Measurements from ENCODE around the gene SYT2. TPM values are rescaled to one million over a fixed set of nuclear protein-coding genes. Genes with fewer than 3 reads are reported as not detected.
"Not testable (repeated sequence)": the region's sequence is repeated elsewhere in the genome, so short reads cannot be mapped to it uniquely, and the experiment has no call there.

The SYT2 gene
- total and polyA plus RNA-seq, 2 donors (not counting 1 experiment from before 2014, with no cell fraction given), result 0.03 TPM; not detected in 1

DNA sequence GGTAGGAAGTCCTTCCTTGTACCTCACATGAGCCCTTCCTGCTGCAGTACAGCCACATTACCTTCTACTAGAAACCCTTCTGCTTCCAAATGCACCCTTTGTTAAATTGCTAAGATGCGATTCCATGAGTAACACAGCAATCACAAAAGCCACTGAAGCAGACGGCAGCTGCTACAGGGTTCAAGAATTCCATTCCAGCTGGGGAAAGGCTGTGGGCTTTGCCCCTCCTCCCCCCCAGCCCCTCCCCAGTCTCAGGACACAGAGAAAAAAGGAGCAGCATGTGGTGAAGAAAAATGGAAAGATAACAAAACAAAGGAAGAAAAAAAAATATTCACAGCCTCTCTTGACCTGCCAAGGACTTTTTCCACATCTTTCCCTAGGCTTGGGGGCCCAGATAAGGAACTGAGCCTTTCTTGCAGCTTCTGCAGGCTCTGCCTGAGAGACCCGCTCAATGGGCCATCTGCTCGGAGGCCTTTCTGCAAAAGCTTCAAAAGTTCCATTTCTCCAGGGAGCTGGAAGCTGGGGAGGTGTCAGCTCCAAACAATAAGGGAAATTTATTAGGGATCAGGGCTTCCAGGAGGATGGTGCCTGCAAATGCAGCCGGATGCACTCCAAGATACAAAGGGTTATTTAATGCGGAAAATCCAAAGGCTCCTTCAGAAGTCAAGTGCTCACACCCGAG is 72.1 kb downstream of the SYT2 start:
- H3K9ac ChIP-seq (ENCODE audit: insufficient read depth, low read length), result no peak overlapping the region
- H3K9me3 ChIP-seq (ENCODE audit: control insufficient read depth, insufficient read depth, low read depth, low read length), result no peaks in the 10 kb centered on the region
- no peak for TF ChIP-seq EZH2 (IDR thresholded peaks at IDR 0.05; ENCODE audit: low read length, missing control alignments)
- TF ChIP-seq, protein P1, sequence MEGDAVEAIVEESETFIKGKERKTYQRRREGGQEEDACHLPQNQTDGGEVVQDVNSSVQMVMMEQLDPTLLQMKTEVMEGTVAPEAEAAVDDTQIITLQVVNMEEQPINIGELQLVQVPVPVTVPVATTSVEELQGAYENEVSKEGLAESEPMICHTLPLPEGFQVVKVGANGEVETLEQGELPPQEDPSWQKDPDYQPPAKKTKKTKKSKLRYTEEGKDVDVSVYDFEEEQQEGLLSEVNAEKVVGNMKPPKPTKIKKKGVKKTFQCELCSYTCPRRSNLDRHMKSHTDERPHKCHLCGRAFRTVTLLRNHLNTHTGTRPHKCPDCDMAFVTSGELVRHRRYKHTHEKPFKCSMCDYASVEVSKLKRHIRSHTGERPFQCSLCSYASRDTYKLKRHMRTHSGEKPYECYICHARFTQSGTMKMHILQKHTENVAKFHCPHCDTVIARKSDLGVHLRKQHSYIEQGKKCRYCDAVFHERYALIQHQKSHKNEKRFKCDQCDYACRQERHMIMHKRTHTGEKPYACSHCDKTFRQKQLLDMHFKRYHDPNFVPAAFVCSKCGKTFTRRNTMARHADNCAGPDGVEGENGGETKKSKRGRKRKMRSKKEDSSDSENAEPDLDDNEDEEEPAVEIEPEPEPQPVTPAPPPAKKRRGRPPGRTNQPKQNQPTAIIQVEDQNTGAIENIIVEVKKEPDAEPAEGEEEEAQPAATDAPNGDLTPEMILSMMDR (conservative IDR thresholded peaks at IDR 0.05 in 1 of 2, IDR thresholded peaks at IDR 0.05 in 1 of 2; ENCODE audit: low read depth in 1 of 2, low read length in 2 of 2), result no peak
- peaks cover 6% of the 10 kb centered on the region for H3K4me1 ChIP-seq (ENCODE audit: control insufficient read depth, extremely low read depth, insufficient read depth, low read length)
- H4K20me1 ChIP-seq (ENCODE audit: control insufficient read depth, extremely low read depth, insufficient read depth, low read length), result no peaks in the 10 kb centered on the region
- H3K27ac ChIP-seq (ENCODE audit: insufficient read depth, low read length), result no peak overlapping the region
- H3K4me3 ChIP-seq (replicated peaks in 1 of 4; ENCODE audit: control extremely low read depth in 1 of 4, insufficient read depth in 1 of 4, low read depth in 3 of 4, low read length in 4 of 4), result no peak overlapping the region
- no peaks in the 10 kb centered on the region for H3K36me3 ChIP-seq (ENCODE audit: control insufficient read depth, insufficient read depth, low read length)
- peaks cover 15% of the 10 kb centered on the region for H3K27me3 ChIP-seq (ENCODE audit: control insufficient read depth, insufficient read depth, low read length)
- H2AFZ ChIP-seq (ENCODE audit: low read length), result no peak overlapping the region
- H3K4me2 ChIP-seq (ENCODE audit: extremely low read depth, insufficient read depth, low read length), result no peak overlapping the region
- no peak for DNase-seq (ENCODE audit: low read depth in 2 of 2)
- no peaks in the 10 kb centered on the region for H3K79me2 ChIP-seq (ENCODE audit: control insufficient read depth, insufficient read depth, low read length)

DNA sequence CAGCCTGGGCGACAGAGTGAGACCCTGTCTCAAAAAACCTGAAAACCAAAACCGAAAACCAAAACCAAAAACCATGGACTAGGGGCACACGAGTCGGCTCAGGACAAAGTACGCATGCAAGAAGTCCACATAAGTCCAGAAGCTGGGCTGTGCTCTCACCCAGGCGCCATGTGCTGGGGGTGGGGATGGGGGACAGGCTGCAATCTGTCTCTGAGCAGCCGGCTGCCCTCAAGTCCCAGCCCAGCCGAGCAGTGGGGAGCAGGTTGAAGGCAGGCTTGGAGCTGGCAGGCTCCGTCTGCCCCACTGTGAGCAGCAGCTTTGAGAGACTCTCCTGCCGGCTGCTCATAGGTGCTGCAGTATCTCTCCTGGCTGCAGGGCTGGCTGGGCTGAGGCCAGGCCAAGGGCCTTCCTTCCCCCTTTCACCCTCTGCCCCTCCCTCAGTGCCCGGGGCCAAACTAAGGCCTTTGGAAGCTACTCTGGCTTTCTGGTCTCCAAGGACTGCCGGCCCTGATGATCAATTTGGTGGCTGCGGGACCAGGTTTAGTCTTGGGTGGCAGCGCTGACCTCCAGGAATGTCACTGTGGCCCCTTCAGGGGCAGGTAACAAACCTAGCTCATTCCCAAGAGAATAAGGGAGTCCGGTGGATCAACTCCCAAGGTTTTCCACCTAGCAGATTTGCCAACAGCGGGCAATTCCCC is 72.8 kb downstream of the SYT2 start:
- H3K9me3 ChIP-seq (ENCODE audit: control insufficient read depth, insufficient read depth, low read depth, low read length); H2AFZ ChIP-seq (ENCODE audit: low read length); H3K27me3 ChIP-seq (ENCODE audit: control insufficient read depth, insufficient read depth, low read length); H3K4me1 ChIP-seq (ENCODE audit: control insufficient read depth, extremely low read depth, insufficient read depth, low read length); H4K20me1 ChIP-seq (ENCODE audit: control insufficient read depth, extremely low read depth, insufficient read depth, low read length); DNase-seq (ENCODE audit: low read depth in 2 of 2); H3K36me3 ChIP-seq (ENCODE audit: control insufficient read depth, insufficient read depth, low read length); H3K4me2 ChIP-seq (ENCODE audit: extremely low read depth, insufficient read depth, low read length); H3K4me3 ChIP-seq (replicated peaks in 1 of 4; ENCODE audit: control extremely low read depth in 1 of 4, insufficient read depth in 1 of 4, low read depth in 3 of 4, low read length in 4 of 4); H3K27ac ChIP-seq (ENCODE audit: insufficient read depth, low read length); H3K9ac ChIP-seq (ENCODE audit: insufficient read depth, low read length); H3K79me2 ChIP-seq (ENCODE audit: control insufficient read depth, insufficient read depth, low read length): not testable (repeated sequence)

DNA sequence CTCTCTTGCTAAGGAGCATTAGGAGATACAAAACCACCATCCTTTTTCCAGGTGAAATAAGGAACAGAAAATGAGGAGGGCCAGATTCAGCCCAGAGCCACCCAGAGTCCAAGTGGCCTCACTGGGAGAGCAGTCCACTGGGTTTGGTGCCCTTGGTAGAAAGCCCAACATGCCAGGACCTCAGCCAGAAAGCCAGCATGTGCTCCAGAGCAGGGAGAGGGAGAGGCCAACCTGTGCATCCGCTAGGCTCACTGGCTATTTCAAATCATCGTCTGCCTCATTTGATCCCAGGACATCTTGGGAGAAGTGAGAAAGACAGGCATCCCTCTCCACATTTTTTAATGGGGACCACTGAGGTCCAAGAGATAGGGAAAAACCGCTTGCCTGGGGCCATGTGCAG is 74.1 kb downstream of the SYT2 start:
- H3K4me2 ChIP-seq (ENCODE audit: extremely low read depth, insufficient read depth, low read length); H3K27me3 ChIP-seq (ENCODE audit: control insufficient read depth, insufficient read depth, low read length); H3K79me2 ChIP-seq (ENCODE audit: control insufficient read depth, insufficient read depth, low read length); H4K20me1 ChIP-seq (ENCODE audit: control insufficient read depth, extremely low read depth, insufficient read depth, low read length); H2AFZ ChIP-seq (ENCODE audit: low read length); H3K4me1 ChIP-seq (ENCODE audit: control insufficient read depth, extremely low read depth, insufficient read depth, low read length); H3K9ac ChIP-seq (ENCODE audit: insufficient read depth, low read length); H3K4me3 ChIP-seq (replicated peaks in 1 of 4; ENCODE audit: control extremely low read depth in 1 of 4, insufficient read depth in 1 of 4, low read depth in 3 of 4, low read length in 4 of 4); H3K9me3 ChIP-seq (ENCODE audit: control insufficient read depth, insufficient read depth, low read depth, low read length); H3K36me3 ChIP-seq (ENCODE audit: control insufficient read depth, insufficient read depth, low read length); H3K27ac ChIP-seq (ENCODE audit: insufficient read depth, low read length); DNase-seq (ENCODE audit: low read depth in 2 of 2): not testable (repeated sequence)

DNA sequence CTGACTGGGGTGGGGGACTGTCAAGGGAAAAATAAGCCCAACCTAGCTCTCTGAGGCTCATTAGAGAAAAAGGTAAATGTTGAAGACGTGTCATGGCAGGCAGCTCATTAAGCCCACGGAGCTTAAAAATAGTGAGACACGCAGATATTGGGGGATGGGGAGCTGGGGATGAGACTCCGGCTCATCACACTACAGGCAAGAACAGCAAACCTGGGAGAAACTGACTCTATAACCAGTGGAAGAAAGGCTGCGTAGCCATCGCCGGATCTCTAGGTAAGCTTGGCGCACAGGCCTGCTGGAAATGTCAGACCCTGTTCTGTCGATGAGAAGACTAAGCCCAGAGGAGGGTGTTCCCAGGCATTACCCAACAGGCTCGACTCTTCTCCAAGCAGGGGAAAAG is 78.0 kb downstream of the SYT2 start:
- H4K20me1 ChIP-seq (ENCODE audit: control insufficient read depth, extremely low read depth, insufficient read depth, low read length), result no peaks in the 10 kb centered on the region
- no peak overlapping the region for H3K4me3 ChIP-seq (replicated peaks in 1 of 4; ENCODE audit: control extremely low read depth in 1 of 4, insufficient read depth in 1 of 4, low read depth in 3 of 4, low read length in 4 of 4)
- H3K79me2 ChIP-seq (ENCODE audit: control insufficient read depth, insufficient read depth, low read length), result no peaks in the 10 kb centered on the region
- H3K4me2 ChIP-seq (ENCODE audit: extremely low read depth, insufficient read depth, low read length), result no peak overlapping the region
- no peaks in the 10 kb centered on the region for H3K4me1 ChIP-seq (ENCODE audit: control insufficient read depth, extremely low read depth, insufficient read depth, low read length)
- H3K36me3 ChIP-seq (ENCODE audit: control insufficient read depth, insufficient read depth, low read length), result no peaks in the 10 kb centered on the region
- no peak for TF ChIP-seq EZH2 (IDR thresholded peaks at IDR 0.05; ENCODE audit: low read length, missing control alignments)
- TF ChIP-seq, protein P1 (conservative IDR thresholded peaks at IDR 0.05 in 1 of 2, IDR thresholded peaks at IDR 0.05 in 1 of 2; ENCODE audit: low read depth in 1 of 2, low read length in 2 of 2), result no peak
- H3K27me3 ChIP-seq (ENCODE audit: control insufficient read depth, insufficient read depth, low read length), result peaks cover 6% of the 10 kb centered on the region
- H3K27ac ChIP-seq (ENCODE audit: insufficient read depth, low read length), result no peak overlapping the region
- H3K9me3 ChIP-seq (ENCODE audit: control insufficient read depth, insufficient read depth, low read depth, low read length), result no peaks in the 10 kb centered on the region
- DNase-seq (ENCODE audit: low read depth in 2 of 2), result no peak
- H3K9ac ChIP-seq (ENCODE audit: insufficient read depth, low read length), result no peak overlapping the region
- no peak overlapping the region for H2AFZ ChIP-seq (ENCODE audit: low read length)
